ENCODE data around the gene NKG7.

GRCh38 chr19:51372649-51373504 lies at the start of gene NKG7:
- TF ChIP-seq CTCF (IDR thresholded peaks at IDR 0.05) (no peak), EP300 (IDR thresholded peaks at IDR 0.05) (no peak)

All from suprapubic skin (tissue), 3 donors.